Neural cell (in vitro differentiated cells): ENCODE results near the gene SLC8A3. TPM values are rescaled to one million over a fixed set of nuclear protein-coding genes. Genes with fewer than 3 reads are reported as not detected.

ENCODE experiments used
- H2AFZ ChIP-seq: fragments of 200-600, 300-800 bp; sonication (generic), shearing (Covaris generic); 2 replicates; pipeline ENCODE4 v1.6.0; 2014; ENCODE audit warnings: low read depth, mild to moderate bottlenecking, antibody characterized with exemption, low read length, moderate library complexity
- H3F3A ChIP-seq: fragments of 200-600 bp; shearing (Covaris generic); 2 replicates; pipeline ENCODE4 v1.6.1; 2016; ENCODE audit warnings: mild to moderate bottlenecking, moderate library complexity, mixed read lengths, antibody characterized with exemption, low read length; ENCODE audit not compliant: insufficient read depth, poor library complexity, severe bottlenecking
- H3K27ac ChIP-seq: fragments of 200-600, 300-800 bp; sonication (generic), shearing (Covaris generic); 2 replicates; pipeline ENCODE4 v1.5.1; 2014; ENCODE audit warnings: mild to moderate bottlenecking, low read length, moderate library complexity
- H3K27me3 ChIP-seq: fragments of 300-800, 200-600 bp; sonication (generic), shearing (Covaris generic); 2 replicates; pipeline ENCODE4 v1.6.0; 2014; ENCODE audit warnings: mild to moderate bottlenecking, low read depth, low read length, moderate library complexity; ENCODE audit not compliant: insufficient read depth
- H3K36me3 ChIP-seq: fragments of 300-800, 200-600 bp; sonication (generic), shearing (Covaris generic); 2 replicates; pipeline ENCODE4 v1.5.1; 2014; ENCODE audit warnings: mild to moderate bottlenecking, antibody characterized with exemption, low read length, moderate library complexity; ENCODE audit not compliant: insufficient read depth
- H3K4me2 ChIP-seq: fragments of 300-800, 200-600 bp; sonication (generic), shearing (Covaris generic); 2 replicates; pipeline ENCODE4 v1.6.0; 2014; ENCODE audit warnings: mild to moderate bottlenecking, low read length
- H3K4me3 ChIP-seq: fragments of 300-800, 200-600 bp; sonication (generic), shearing (Covaris generic); 2 replicates; pipeline ENCODE4 v1.5.1; 2014; ENCODE audit warnings: mild to moderate bottlenecking, low read length, moderate library complexity
- H3K79me2 ChIP-seq: fragments of 200-600 bp; shearing (Covaris generic); replicated peaks from 2 replicates; pipeline ENCODE4 v1.6.0; 2014; ENCODE audit warnings: mild to moderate bottlenecking, low read length, moderate library complexity; ENCODE audit not compliant: insufficient read depth
- H3K9ac ChIP-seq: fragments of 300-800, 200-600 bp; sonication (generic), shearing (Covaris generic); 2 replicates; pipeline ENCODE4 v1.6.1; 2016; ENCODE audit warnings: mild to moderate bottlenecking, low read length, mixed read lengths
- H3K9me2 ChIP-seq: fragments of 200-600 bp; shearing (Covaris generic); 2 replicates; pipeline ENCODE4 v1.6.1; 2016; ENCODE audit warnings: mild to moderate bottlenecking, low read length, mixed read lengths; ENCODE audit not compliant: insufficient read depth
- H3K9me3 ChIP-seq: fragments of 200-600, 300-800 bp; sonication (generic), shearing (Covaris generic); 2 replicates; pipeline ENCODE4 v1.6.1; 2016; ENCODE audit warnings: mild to moderate bottlenecking, mixed run types, low read length, moderate library complexity, mixed read lengths
- H4K20me1 ChIP-seq: fragments of 200-600 bp; shearing (Covaris generic); 2 replicates; pipeline ENCODE4 v1.6.1; 2016; ENCODE audit warnings: mild to moderate bottlenecking, mixed run types; ENCODE audit not compliant: insufficient read depth
- EP300 ChIP-seq: fragments of 450-650 bp; conservative IDR thresholded peaks from 2 replicates; pipeline ENCODE4 v1.6.1; 2014; ENCODE audit warnings: antibody characterized with exemption, mild to moderate bottlenecking, moderate library complexity; ENCODE audit not compliant: poor library complexity, severe bottlenecking
- EZH2 ChIP-seq: fragments of 200-600, 300-800 bp; shearing (Covaris generic), sonication (generic); IDR thresholded peaks from 2 replicates; pipeline ENCODE4 v1.6.1; 2014; ENCODE audit warnings: antibody characterized with exemption, low read length, borderline replicate concordance, mild to moderate bottlenecking; ENCODE audit not compliant: insufficient read depth, poor library complexity, severe bottlenecking
- MXI1 ChIP-seq: fragments of 450-650 bp; conservative IDR thresholded peaks from 2 replicates; pipeline ENCODE4 v1.6.1; 2014; ENCODE audit warnings: antibody characterized with exemption, mild to moderate bottlenecking; ENCODE audit not compliant: poor library complexity, severe bottlenecking
- POLR2AphosphoS5 ChIP-seq: IDR thresholded peaks from 2 replicates; pipeline ENCODE4 v1.6.1; 2012
- RAD21 ChIP-seq: fragments of 450-650 bp; conservative IDR thresholded peaks from 2 replicates; pipeline ENCODE4 v1.6.1; 2014; ENCODE audit warnings: antibody characterized with exemption, mild to moderate bottlenecking, moderate library complexity
- SMC3 ChIP-seq: fragments of 450-650 bp; conservative IDR thresholded peaks from 2 replicates; pipeline ENCODE4 v1.6.1; 2014; ENCODE audit warnings: antibody characterized with exemption, mild to moderate bottlenecking, moderate library complexity; ENCODE audit not compliant: poor library complexity
- TAF1 ChIP-seq: IDR thresholded peaks from 2 replicates; pipeline ENCODE4 v1.6.1; 2012; ENCODE audit warnings: low read depth
- polyA plus RNA-seq: library from polyadenylated mRNA; depleted of rRNA; stranded (reverse); fragments of >200 nt; gene quantifications from 2 replicates; pipeline ENCODE4 v1.2.3, GENCODE V29; 2014
- TF ChIP-seq, protein P1 (sequence below): fragments of 450-650 bp; IDR thresholded peaks from 2 replicates; pipeline ENCODE4 v1.5.1; 2014; ENCODE audit warnings: antibody characterized with exemption, mild to moderate bottlenecking, moderate library complexity; ENCODE audit not compliant: poor library complexity, severe bottlenecking
- TF ChIP-seq, protein P2 (sequence below): IDR thresholded peaks from 2 replicates; pipeline ENCODE4 v1.6.1; 2012; ENCODE audit warnings: borderline replicate concordance

SLC8A3 gene
- polyA plus RNA-seq, 1 donor from 2014 or later, result 2.9 TPM

DNA sequence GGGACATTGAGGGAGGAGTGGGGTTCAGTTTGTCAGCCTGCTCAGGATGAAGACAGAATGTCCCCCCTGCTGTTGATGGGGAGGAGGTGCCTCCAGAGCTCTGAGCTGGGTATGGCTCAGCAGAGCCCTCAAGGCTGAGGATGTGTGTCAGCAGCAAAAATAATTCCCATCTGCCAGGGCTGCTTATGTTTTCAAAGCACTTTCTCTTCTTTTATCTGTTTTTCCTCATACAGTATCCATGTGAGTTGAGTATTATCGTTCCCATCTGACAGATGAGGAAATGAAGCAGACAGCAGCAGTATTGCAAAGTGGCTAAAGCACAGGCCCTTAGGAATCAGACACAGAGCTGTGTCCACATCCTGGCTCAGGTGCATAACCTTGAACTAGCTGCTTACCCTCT, 94.1 kb downstream of the SLC8A3 start:
- Histone ChIP-seq H2AFZ (no peak overlapping the region), H3K36me3 (no peaks in the 10 kb centered on the region), H4K20me1 (no peaks in the 10 kb centered on the region), H3K9ac (no peak overlapping the region), H3K27ac (no peak overlapping the region), H3K79me2 (no peaks in the 10 kb centered on the region), H3F3A (no peaks in the 10 kb centered on the region), H3K4me2 (no peak overlapping the region), H3K9me2 (no peaks in the 10 kb centered on the region), H3K27me3 (no peaks in the 10 kb centered on the region), H3K9me3 (no peaks in the 10 kb centered on the region), H3K4me3 (no peak overlapping the region)
- TF ChIP-seq POLR2AphosphoS5, result no peak
- TF ChIP-seq RAD21, result no peak
- TF ChIP-seq EP300, result no peak
- TF ChIP-seq, protein P1, sequence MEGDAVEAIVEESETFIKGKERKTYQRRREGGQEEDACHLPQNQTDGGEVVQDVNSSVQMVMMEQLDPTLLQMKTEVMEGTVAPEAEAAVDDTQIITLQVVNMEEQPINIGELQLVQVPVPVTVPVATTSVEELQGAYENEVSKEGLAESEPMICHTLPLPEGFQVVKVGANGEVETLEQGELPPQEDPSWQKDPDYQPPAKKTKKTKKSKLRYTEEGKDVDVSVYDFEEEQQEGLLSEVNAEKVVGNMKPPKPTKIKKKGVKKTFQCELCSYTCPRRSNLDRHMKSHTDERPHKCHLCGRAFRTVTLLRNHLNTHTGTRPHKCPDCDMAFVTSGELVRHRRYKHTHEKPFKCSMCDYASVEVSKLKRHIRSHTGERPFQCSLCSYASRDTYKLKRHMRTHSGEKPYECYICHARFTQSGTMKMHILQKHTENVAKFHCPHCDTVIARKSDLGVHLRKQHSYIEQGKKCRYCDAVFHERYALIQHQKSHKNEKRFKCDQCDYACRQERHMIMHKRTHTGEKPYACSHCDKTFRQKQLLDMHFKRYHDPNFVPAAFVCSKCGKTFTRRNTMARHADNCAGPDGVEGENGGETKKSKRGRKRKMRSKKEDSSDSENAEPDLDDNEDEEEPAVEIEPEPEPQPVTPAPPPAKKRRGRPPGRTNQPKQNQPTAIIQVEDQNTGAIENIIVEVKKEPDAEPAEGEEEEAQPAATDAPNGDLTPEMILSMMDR, result no peak
- TF ChIP-seq, protein P2, sequence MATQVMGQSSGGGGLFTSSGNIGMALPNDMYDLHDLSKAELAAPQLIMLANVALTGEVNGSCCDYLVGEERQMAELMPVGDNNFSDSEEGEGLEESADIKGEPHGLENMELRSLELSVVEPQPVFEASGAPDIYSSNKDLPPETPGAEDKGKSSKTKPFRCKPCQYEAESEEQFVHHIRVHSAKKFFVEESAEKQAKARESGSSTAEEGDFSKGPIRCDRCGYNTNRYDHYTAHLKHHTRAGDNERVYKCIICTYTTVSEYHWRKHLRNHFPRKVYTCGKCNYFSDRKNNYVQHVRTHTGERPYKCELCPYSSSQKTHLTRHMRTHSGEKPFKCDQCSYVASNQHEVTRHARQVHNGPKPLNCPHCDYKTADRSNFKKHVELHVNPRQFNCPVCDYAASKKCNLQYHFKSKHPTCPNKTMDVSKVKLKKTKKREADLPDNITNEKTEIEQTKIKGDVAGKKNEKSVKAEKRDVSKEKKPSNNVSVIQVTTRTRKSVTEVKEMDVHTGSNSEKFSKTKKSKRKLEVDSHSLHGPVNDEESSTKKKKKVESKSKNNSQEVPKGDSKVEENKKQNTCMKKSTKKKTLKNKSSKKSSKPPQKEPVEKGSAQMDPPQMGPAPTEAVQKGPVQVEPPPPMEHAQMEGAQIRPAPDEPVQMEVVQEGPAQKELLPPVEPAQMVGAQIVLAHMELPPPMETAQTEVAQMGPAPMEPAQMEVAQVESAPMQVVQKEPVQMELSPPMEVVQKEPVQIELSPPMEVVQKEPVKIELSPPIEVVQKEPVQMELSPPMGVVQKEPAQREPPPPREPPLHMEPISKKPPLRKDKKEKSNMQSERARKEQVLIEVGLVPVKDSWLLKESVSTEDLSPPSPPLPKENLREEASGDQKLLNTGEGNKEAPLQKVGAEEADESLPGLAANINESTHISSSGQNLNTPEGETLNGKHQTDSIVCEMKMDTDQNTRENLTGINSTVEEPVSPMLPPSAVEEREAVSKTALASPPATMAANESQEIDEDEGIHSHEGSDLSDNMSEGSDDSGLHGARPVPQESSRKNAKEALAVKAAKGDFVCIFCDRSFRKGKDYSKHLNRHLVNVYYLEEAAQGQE, result no peak
- TF ChIP-seq EZH2, result no peak
- TF ChIP-seq MXI1, result no peak

DNA sequence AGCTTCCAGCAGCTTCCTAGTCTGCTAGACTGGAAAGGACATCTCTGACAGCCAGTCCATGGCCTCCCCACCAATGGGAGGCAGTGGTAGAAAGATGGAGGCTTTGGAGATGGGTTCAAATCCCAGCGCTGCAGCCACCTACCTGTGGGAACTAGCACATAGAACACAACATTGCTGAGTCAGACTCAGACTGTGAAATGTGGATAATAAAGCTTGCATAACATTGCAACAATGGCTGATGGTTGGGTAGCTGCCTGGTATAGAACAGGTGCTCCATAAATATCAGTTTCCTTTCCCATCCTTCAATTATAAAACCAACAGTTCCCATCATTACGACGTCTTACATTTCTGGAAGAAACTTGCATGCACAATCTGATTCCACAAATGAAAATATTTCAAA, 94.6 kb downstream of the SLC8A3 start:
- H3K79me2 ChIP-seq, result no peaks in the 10 kb centered on the region
- H3K27me3 ChIP-seq, result no peaks in the 10 kb centered on the region
- no peak overlapping the region for H3K9ac ChIP-seq
- H2AFZ ChIP-seq, result no peak overlapping the region
- H3K4me2 ChIP-seq, result no peak overlapping the region
- H3K36me3 ChIP-seq, result no peaks in the 10 kb centered on the region
- no peak for TF ChIP-seq TAF1
- no peak for TF ChIP-seq EP300
- no peak for TF ChIP-seq POLR2AphosphoS5
- TF ChIP-seq EZH2, result no peak
- TF ChIP-seq MXI1, result no peak
- TF ChIP-seq, protein P2, result no peak
- TF ChIP-seq, protein P1, result no peak
- TF ChIP-seq SMC3, result no peak
- no peak for TF ChIP-seq RAD21
- no peak overlapping the region for H3K27ac ChIP-seq
- H3K4me3 ChIP-seq, result no peak overlapping the region
- no peaks in the 10 kb centered on the region for H3F3A ChIP-seq
- no peaks in the 10 kb centered on the region for H4K20me1 ChIP-seq
- H3K9me3 ChIP-seq, result no peaks in the 10 kb centered on the region
- H3K9me2 ChIP-seq, result no peaks in the 10 kb centered on the region
